HCT116 (cell line): ENCODE results near the gene KIAA1671. TPM values are rescaled to one million over a fixed set of nuclear protein-coding genes. Genes with fewer than 3 reads are reported as not detected.

Experiments
- ATAC-seq: fragments of 200-7000 bp; cut with Tn5 transposase; 2 replicates; pipeline ENCODE4 v1.9.1; 2020; ENCODE audit warnings: mild to moderate bottlenecking, moderate library complexity
- BruUV-seq: library from RNA; stranded (reverse); fragments of 400-500 nt; replicated peaks from 2 replicates; lab custom pipeline; 2021; lab: Mats Ljungman, UMichigan
- CTCF ChIA-PET: fragments of 300-600 bp; sonication (Branson Sonifier 250); formaldehyde crosslinking; loops from one replicate; lab custom pipeline; 2021; ENCODE audit warnings: antibody characterized with exemption; lab: Charles Lee
- POLR2A ChIA-PET: fragments of 300-600, 350-600 bp; sonication (Branson Sonifier 250); formaldehyde crosslinking; loops from one replicate; lab custom pipeline; 2021; ENCODE audit warnings: antibody characterized with exemption; lab: Charles Lee
- RAD21 ChIA-PET, 2 experiments: fragments of 300-600 bp; sonication (Branson Sonifier 250); formaldehyde crosslinking; loops; one replicate each; lab custom pipeline; 2023; ENCODE audit warnings: low total read pairs in 2 of 2; ENCODE audit not compliant: uncharacterized antibody in 2 of 2, unreplicated experiment in 2 of 2, low non-redundant PET in 1 of 2; lab: Charles Lee
- DNase-seq: peaks from one replicate; pipeline ENCODE4 v3.0.0-alpha.2; 2010; ENCODE audit warnings: low read depth, low spot score
- H2AFZ ChIP-seq: fragments of 200-600 bp; shearing (Covaris generic), sonication (generic); 2 replicates; pipeline ENCODE4 v1.6.1; 2017; ENCODE audit warnings: low read depth, mixed run types, mixed read lengths, antibody characterized with exemption, low read length; ENCODE audit not compliant: poor library complexity, severe bottlenecking
- H3K27ac ChIP-seq: 2 replicates; pipeline ENCODE4 v1.5.1; 2012; ENCODE audit warnings: low read depth, low read length
- H3K27me3 ChIP-seq: fragments of 200-600 bp; sonication (generic); 2 replicates; pipeline ENCODE4 v1.6.1; 2016; ENCODE audit warnings: mixed run types, low read length, mixed read lengths; ENCODE audit not compliant: insufficient read depth
- H3K36me3 ChIP-seq, 2 experiments: fragments of 200-500 bp in 1 of 2; fragments of 200-600 bp in 1 of 2; sonication (Bioruptor generic) in 1 of 2; sonication (generic) in 1 of 2; 2 replicates each; pipeline versions ENCODE4 v1.5.1 to v1.6.1; 2014 to 2016; ENCODE audit warnings: low read length in 2 of 2, inconsistent platforms in 1 of 2, mixed read lengths in 1 of 2, mixed run types in 1 of 2; ENCODE audit not compliant: insufficient read depth in 2 of 2, control insufficient read depth in 1 of 2
- H3K4me1 ChIP-seq, 2 experiments: fragments of 200-600 bp in 1 of 2; sonication (generic) in 1 of 2; 2 replicates each; pipeline versions ENCODE4 v1.5.1 to v1.6.1; 2012 to 2017; ENCODE audit warnings: low read length in 2 of 2, inconsistent platforms in 1 of 2, mild to moderate bottlenecking in 1 of 2, mixed read lengths in 1 of 2, mixed run types in 1 of 2, moderate library complexity in 1 of 2; ENCODE audit not compliant: insufficient read depth in 2 of 2, control insufficient read depth in 1 of 2
- H3K4me2 ChIP-seq: fragments of 200-600 bp; sonication (generic); 2 replicates; pipeline ENCODE4 v1.6.1; 2017; ENCODE audit warnings: mixed run types, low read length, mixed read lengths
- H3K4me3 ChIP-seq, 2 experiments: fragments of 200-600 bp in 1 of 2; sonication (generic) in 1 of 2; replicated peaks in 1 of 2; 2 replicates each; pipeline ENCODE4 v1.5.1; 2011 to 2016; ENCODE audit warnings: low read length in 2 of 2, control low read depth in 1 of 2, low read depth in 1 of 2, mild to moderate bottlenecking in 1 of 2, mixed read lengths in 1 of 2, mixed run types in 1 of 2
- H3K79me2 ChIP-seq: fragments of 200-600 bp; sonication (generic); 2 replicates; pipeline ENCODE4 v1.6.1; 2017; ENCODE audit warnings: mild to moderate bottlenecking, mixed run types, low read length, moderate library complexity, mixed read lengths; ENCODE audit not compliant: insufficient read depth
- H3K9ac ChIP-seq: fragments of 200-600 bp; sonication (generic); 2 replicates; pipeline ENCODE4 v1.6.1; 2016; ENCODE audit warnings: low read length, mixed read lengths
- H3K9me2 ChIP-seq: fragments of 200-600 bp; sonication (generic), shearing (Covaris generic); 2 replicates; pipeline ENCODE4 v1.6.1; 2017; ENCODE audit warnings: mixed run types, mild to moderate bottlenecking, moderate library complexity; ENCODE audit not compliant: insufficient read depth
- H3K9me3 ChIP-seq, 2 experiments: fragments of 200-500 bp in 1 of 2; fragments of 200-600 bp in 1 of 2; sonication (Bioruptor generic) in 1 of 2; sonication (generic) in 1 of 2; 2 replicates each; pipeline ENCODE4 v1.6.1; 2014 to 2017; ENCODE audit warnings: low read length in 2 of 2, mixed read lengths in 2 of 2, inconsistent platforms in 1 of 2, low read depth in 1 of 2, mild to moderate bottlenecking in 1 of 2, mixed run types in 1 of 2, moderate library complexity in 1 of 2; ENCODE audit not compliant: control insufficient read depth in 1 of 2, insufficient read depth in 1 of 2
- H4K20me1 ChIP-seq: fragments of 200-600 bp; sonication (generic), shearing (Covaris generic); 2 replicates; pipeline ENCODE4 v1.6.1; 2017; ENCODE audit warnings: mixed run types, mild to moderate bottlenecking, moderate library complexity; ENCODE audit not compliant: insufficient read depth
- ATF3 ChIP-seq: IDR thresholded peaks from 2 replicates; pipeline ENCODE4 v1.6.1; 2012
- CTCF ChIP-seq, 3 experiments: fragments of 200-600 bp in 1 of 3; sonication (generic) in 1 of 3; IDR thresholded peaks in 2 of 3; conservative IDR thresholded peaks in 1 of 3; 2 replicates each; pipeline ENCODE4 v1.5.1; 2012 to 2017; ENCODE audit warnings: low read depth in 2 of 3, low read length in 2 of 3, antibody characterized with exemption in 1 of 3, borderline replicate concordance in 1 of 3, control low read depth in 1 of 3, mild to moderate bottlenecking in 1 of 3, mixed read lengths in 1 of 3, mixed run types in 1 of 3, moderate library complexity in 1 of 3; ENCODE audit not compliant: insufficient read depth in 1 of 3
- EGR1 ChIP-seq: IDR thresholded peaks from 2 replicates; pipeline ENCODE4 v1.6.1; 2012; ENCODE audit warnings: low read depth
- ELF1 ChIP-seq: IDR thresholded peaks from 2 replicates; pipeline ENCODE4 v1.6.1; 2012; ENCODE audit warnings: low read depth, borderline replicate concordance
- FOSL1 ChIP-seq: IDR thresholded peaks from 2 replicates; pipeline ENCODE4 v1.6.1; 2012; ENCODE audit warnings: low read depth
- MAX ChIP-seq: IDR thresholded peaks from 2 replicates; pipeline ENCODE4 v1.6.1; 2012
- RAD21 ChIP-seq: IDR thresholded peaks from 2 replicates; pipeline ENCODE4 v1.6.1; 2012; ENCODE audit warnings: low read depth, mild to moderate bottlenecking
- REST ChIP-seq: IDR thresholded peaks from 2 replicates; pipeline ENCODE4 v1.6.1; 2012; ENCODE audit warnings: low read depth
- SIN3A ChIP-seq: IDR thresholded peaks from 2 replicates; pipeline ENCODE4 v1.6.1; 2012; ENCODE audit warnings: low read depth
- TCF7L2 ChIP-seq: IDR thresholded peaks from 2 replicates; pipeline ENCODE4 v1.7.0; 2011; ENCODE audit warnings: borderline replicate concordance, inconsistent platforms; ENCODE audit not compliant: insufficient read depth, insufficient read length; ENCODE audit errors: extremely low read depth
- YY1 ChIP-seq: IDR thresholded peaks from 2 replicates; pipeline ENCODE4 v1.6.1; 2011; ENCODE audit warnings: low read length, low read depth, moderate library complexity, mild to moderate bottlenecking; ENCODE audit not compliant: insufficient replicate concordance; ENCODE audit errors: extremely low read depth
- ZBTB33 ChIP-seq: IDR thresholded peaks from 2 replicates; pipeline ENCODE4 v1.6.1; 2011; ENCODE audit warnings: mild to moderate bottlenecking, low read length, moderate library complexity; ENCODE audit not compliant: insufficient replicate concordance; ENCODE audit errors: extremely low read depth
- ZFX ChIP-seq: fragments of 450-650 bp; IDR thresholded peaks from 2 replicates; pipeline ENCODE4 v1.6.1; 2017
- intact Hi-C: fragments of 100-400 bp; cut with micrococcal nuclease; formaldehyde crosslinking; loops from 2 replicates; pipeline ENCODE4 v1.10.0; 2022
- total RNA-seq: library from RNA; stranded (reverse); gene quantifications from one replicate; pipeline ENCODE4 v1.2.1, GENCODE V29; 2021; ENCODE audit not compliant: unreplicated experiment

KIAA1671 gene
- total RNA-seq, 1 experiment from 2014 or later: 36.8 TPM

GRCh38 chr22:24947383-24947782 is 5.1 kb upstream of the KIAA1671 start:
- Histone ChIP-seq H3K79me2 (no peaks in the 10 kb centered on the region), H3K4me1 (peaks cover 2 to 14% of the 10 kb centered on the region in 2 experiments; a peak in 3 of 4 replicates), H3K27ac (no peak overlapping the region), H3K4me2 (no peak overlapping the region), H3K9me3 (no peaks in the 10 kb centered on the region), H4K20me1 (no peaks in the 10 kb centered on the region), H2AFZ (no peak overlapping the region)
- RAD21 ChIA-PET: no interaction called here
- CTCF ChIA-PET: interaction anchor here (1.0 to 1.2 kb wide), 2 partner anchors 9 to 178 kb away, joined by 3 read pairs; no protein-coding TSS in a partner anchor
- BruUV-seq: no TSS peak
- no peak for TF ChIP-seq CTCF (IDR thresholded peaks at IDR 0.05 in 2 of 3, conservative IDR thresholded peaks at IDR 0.05 in 1 of 3; ENCODE audit: borderline replicate concordance in 1 of 3, insufficient read depth in 1 of 3, low read depth in 2 of 3, low read length in 2 of 3)
- TF ChIP-seq MAX: no peak
- TF ChIP-seq ELF1: no peak
- no peak for TF ChIP-seq ZBTB33
- TF ChIP-seq REST: no peak
- no peak for TF ChIP-seq SIN3A
- TF ChIP-seq ATF3: no peak
- no peak for TF ChIP-seq ZFX
- TF ChIP-seq TCF7L2: no peak
- TF ChIP-seq EGR1: no peak
- TF ChIP-seq RAD21: no peak
- no peak for TF ChIP-seq YY1
- no peak for TF ChIP-seq FOSL1
- TF ChIP-seq, all 23 proteins: peak for 0
- POLR2A ChIA-PET: no interaction called here
- Histone ChIP-seq H3K4me3 (no peak overlapping the region), H3K9ac (no peak overlapping the region), H3K9me2 (no peaks in the 10 kb centered on the region), H3K27me3 (no peaks in the 10 kb centered on the region), H3K36me3 (no peaks in the 10 kb centered on the region)
- ATAC-seq (no peak), DNase-seq (no peak)
- intact Hi-C loops: no loop called here
